DLD1 (cell line): ENCODE data around the gene HSDL1.

Experiments used
- in situ Hi-C: cut with HindIII; loops from 2 replicates; pipeline ENCODE4 v1.10.0; 2017; ENCODE audit warnings: low sequenced_read_pairs

HSDL1 gene

GRCh38 chr16:84084570-84085270 lies 60.3 kb downstream of the HSDL1 start:
- in situ Hi-C loops: loop anchor here (5.0 kb wide), 1 partner anchor 53 kb away; no protein-coding TSS in a partner anchor

GRCh38 chr16:84082835-84083569 lies 62.0 kb downstream of the HSDL1 start:
- in situ Hi-C loops: no loop called here

DNA sequence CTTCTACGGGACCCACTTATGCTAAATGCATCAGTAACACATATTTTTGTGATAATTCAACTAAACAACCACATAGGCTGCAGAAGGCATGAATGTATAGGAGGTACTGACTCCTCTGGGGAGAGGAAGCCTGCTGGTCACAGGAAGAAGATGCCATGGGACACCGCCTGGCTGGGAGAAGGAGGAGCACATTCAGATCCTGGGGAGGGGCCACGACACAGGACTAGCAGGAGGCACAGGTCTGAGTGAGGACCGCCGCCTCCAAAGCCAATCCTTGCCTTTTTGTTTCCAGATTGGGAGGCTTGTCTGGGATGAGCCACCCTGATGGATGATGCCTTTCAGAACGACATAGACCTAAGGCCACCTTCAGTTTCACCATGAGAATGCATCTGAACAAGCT lies 62.9 kb downstream of the HSDL1 start:
- in situ Hi-C loops: no loop called here

- in situ Hi-C loops: no loop called here
Observed at GRCh38 chr16:84081446-84081989, 63.5 kb downstream of the HSDL1 start.

GRCh38 chr16:84080813-84081212 lies 64.2 kb downstream of the HSDL1 start:
- in situ Hi-C loops: no loop called here

GRCh38 chr16:84080378-84080777 lies 64.6 kb downstream of the HSDL1 start:
- in situ Hi-C loops: no loop called here

GRCh38 chr16:84079664-84080063 lies 65.3 kb downstream of the HSDL1 start:
- in situ Hi-C loops: no loop called here

DNA sequence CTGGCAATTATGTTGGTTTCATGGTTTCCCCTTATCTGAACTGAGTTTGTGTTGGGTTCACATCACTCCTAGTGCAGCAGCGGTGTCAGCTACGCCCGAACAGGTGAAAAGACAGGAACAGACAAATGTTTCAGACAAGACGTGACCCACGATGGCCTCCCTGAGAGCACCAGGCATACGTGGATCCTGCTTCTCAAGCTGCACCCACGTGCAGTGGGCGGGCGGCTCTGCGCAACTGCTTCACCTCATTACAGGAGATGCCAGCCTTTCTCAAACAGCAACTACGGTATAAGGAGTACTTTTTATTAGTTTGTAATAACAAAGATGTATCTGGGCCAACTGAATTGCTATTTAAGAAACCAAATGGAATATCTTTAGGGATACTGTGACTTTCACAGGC lies 69.6 kb downstream of the HSDL1 start:
- in situ Hi-C loops: no loop called here

- in situ Hi-C loops: no loop called here
Observed at GRCh38 chr16:84074721-84075120, 70.3 kb downstream of the HSDL1 start.
